ENCODE data around the gene KCTD11. TPM values are rescaled to one million over a fixed set of nuclear protein-coding genes. Genes with fewer than 3 reads are reported as not detected.
A peak's percentile ranks its signal among the peaks of the same experiment; 100 is the strongest.

Gene KCTD11
- total and polyA plus RNA-seq, 10 of the 15 experiments (the other 5 are each of a cell fraction or from before 2014, with no cell fraction given) = 0.05 to 7.3 (median 2.9) TPM

GRCh38 chr17:7327056-7327455, 24.9 kb upstream of the KCTD11 start:
- H3K9me3 ChIP-seq (replicated peaks; ENCODE audit: control insufficient read depth, insufficient read depth, low read length) = no peaks in the 10 kb centered on the region
- DNase-seq (ENCODE audit: low read depth, low spot score) = no peak
- no peak overlapping the region for H3K27ac ChIP-seq (ENCODE audit: control insufficient read depth, insufficient read depth)
- ChIA-PET SMC1A (ENCODE audit: uncharacterized antibody, unreplicated experiment) (interaction anchor here (0.9 to 3.5 kb wide), 2 partner anchors 10 to 77 kb away, joined by 3 to 21 read pairs; partner anchors contain the start of genes ACAP1 and TMEM256), POLR2A (interaction anchor here (3.2 kb wide), 1 partner anchor 10 kb away, joined by 21 read pairs; the partner anchor contains the start of gene ACAP1), CTCF (interaction anchor here (0.7 to 7.9 kb wide), 4 partner anchors 10 to 109 kb away, joined by 3 to 49 read pairs (median 25); partner anchors contain the start of gene ACAP1), RAD21 (ENCODE audit: unreplicated experiment) (interaction anchor here (1.5 to 2.2 kb wide), 2 partner anchors 10 to 27 kb away, joined by 3 to 10 read pairs; partner anchors contain the start of gene ACAP1)
- no peak overlapping the region for H3K9ac ChIP-seq (ENCODE audit: control insufficient read depth, insufficient read depth, low read length)
- no peak overlapping the region for H3K4me3 ChIP-seq
- H3K4me2 ChIP-seq (ENCODE audit: control insufficient read depth, insufficient read depth) = no peak overlapping the region
- FAIRE-seq = no peak
- intact Hi-C loops (cut with micrococcal nuclease; ENCODE audit: unreplicated experiment) = no loop called here
- H2AFZ ChIP-seq (ENCODE audit: control insufficient read depth, low read depth, low read length) = no peak overlapping the region
- 97% methylated on average over 7 of the region's 7 CpGs for WGBS (ENCODE audit: insufficient coverage, insufficient replicate concordance, low lambda C conversion rate, missing lambda C conversion rate)
- no peaks in the 10 kb centered on the region for H4K20me1 ChIP-seq (ENCODE audit: control insufficient read depth, insufficient read depth)
- TF ChIP-seq SIN3A (IDR thresholded peaks at IDR 0.05; ENCODE audit: low read depth, low read length) (no peak), ZNF207 (IDR thresholded peaks at IDR 0.05; ENCODE audit: borderline replicate concordance) (no peak), RB1 (IDR thresholded peaks at IDR 0.05; ENCODE audit: borderline replicate concordance) (no peak), GABPA (IDR thresholded peaks at IDR 0.05; ENCODE audit: low read depth) (no peak), KDM1A (IDR thresholded peaks at IDR 0.05; ENCODE audit: borderline replicate concordance) (no peak), RAD51 (IDR thresholded peaks at IDR 0.05) (no peak), CHD2 (IDR thresholded peaks at IDR 0.05; ENCODE audit: borderline replicate concordance, low read depth, low read length) (no peak), NBN (IDR thresholded peaks at IDR 0.05) (no peak), ZSCAN29 (IDR thresholded peaks at IDR 0.05) (no peak), MTA3 (IDR thresholded peaks at IDR 0.05; ENCODE audit: borderline replicate concordance, low read length) (no peak), BACH1 (IDR thresholded peaks at IDR 0.05; ENCODE audit: borderline replicate concordance) (no peak)
- BruUV-seq (replicated peaks) = TSS peak; percentile 30
- in situ Hi-C loops (cut with MboI) = no loop called here
- peaks cover 6 to 20% of the 10 kb centered on the region in 2 experiments; a peak in 3 of 4 replicates for H3K36me3 ChIP-seq (ENCODE audit: control insufficient read depth in 2 of 2, insufficient read depth in 2 of 2, low read length in 1 of 2)
- H3K4me1 ChIP-seq (ENCODE audit: control insufficient read depth, insufficient read depth, low read length) = peaks cover 23% of the 10 kb centered on the region
- H3K27me3 ChIP-seq (replicated peaks in 1 of 2; ENCODE audit: control insufficient read depth in 2 of 2, insufficient read depth in 2 of 2, low read length in 1 of 2) = no peaks in the 10 kb centered on the region
- H3K79me2 ChIP-seq (ENCODE audit: control insufficient read depth, insufficient read depth, low read length) = peaks cover 17% of the 10 kb centered on the region
- ATAC-seq = no peak

Data from GM12878 (cell line).